Spleen (tissue), 11 donors: Measurements from ENCODE around the gene ZNF311. TPM values are rescaled to one million over a fixed set of nuclear protein-coding genes. Genes with fewer than 3 reads are reported as not detected.
"Not testable (repeated sequence)": the region's sequence is repeated elsewhere in the genome, so short reads cannot be mapped to it uniquely, and the experiment has no call there.

Experiments
- DNase-seq: peaks from one replicate; pipeline ENCODE4 v3.0.0-alpha.2; 2020
- H3K27ac ChIP-seq, 8 donors: fragments of 200-600 bp; sonication (generic) in 7 of 8; 1 replicate in 4 of 8; 2 replicates in 4 of 8; pipeline versions ENCODE4 v1.5.0 to v1.8.0; 2016 to 2021; ENCODE audit warnings: inconsistent platforms in 4 of 8, mild to moderate bottlenecking in 4 of 8, moderate library complexity in 1 of 8
- H3K27me3 ChIP-seq, 7 donors: fragments of 200-600 bp; sonication (generic) in 6 of 7; replicated peaks in 1 of 7; 1 replicate in 4 of 7; 2 replicates in 3 of 7; pipeline versions ENCODE4 v1.5.0 to v1.8.0; 2016 to 2021; ENCODE audit warnings: inconsistent platforms in 3 of 7, mild to moderate bottlenecking in 1 of 7
- H3K36me3 ChIP-seq, 6 donors: fragments of 200-600 bp; sonication (generic) in 5 of 6; 1 replicate in 4 of 6; 2 replicates in 2 of 6; pipeline versions ENCODE4 v1.5.0 to v1.8.0; 2016 to 2021; ENCODE audit warnings: inconsistent platforms in 2 of 6
- H3K4me1 ChIP-seq, 6 donors: fragments of 200-600 bp; sonication (generic) in 5 of 6; 1 replicate in 3 of 6; 2 replicates in 3 of 6; pipeline versions ENCODE4 v1.5.0 to v1.8.0; 2016 to 2021; ENCODE audit warnings: inconsistent platforms in 3 of 6
- H3K4me3 ChIP-seq, 8 donors: fragments of 200-600 bp; sonication (generic) in 7 of 8; 1 replicate in 4 of 8; 2 replicates in 4 of 8; pipeline versions ENCODE4 v1.5.0 to v1.8.0; 2016 to 2021; ENCODE audit warnings: inconsistent platforms in 4 of 8, mild to moderate bottlenecking in 4 of 8, moderate library complexity in 2 of 8
- H3K9me3 ChIP-seq, 8 donors: fragments of 200-600 bp; sonication (generic) in 7 of 8; 1 replicate in 4 of 8; 2 replicates in 4 of 8; pipeline versions ENCODE4 v1.5.0 to v1.8.0; 2016 to 2021; ENCODE audit warnings: inconsistent platforms in 4 of 8
- POLR2A ChIP-seq, 3 donors: fragments of 450-650 bp; IDR thresholded peaks; one replicate each; pipeline ENCODE4 v1.5.1; 2017; ENCODE audit warnings: antibody characterized with exemption in 3 of 3, mild to moderate bottlenecking in 1 of 3
- POLR2AphosphoS5 ChIP-seq, 3 donors: sonication (generic); formaldehyde crosslinking; IDR thresholded peaks; one replicate each; pipeline ENCODE4 v1.5.1; 2017; ENCODE audit warnings: antibody characterized with exemption in 3 of 3
- whole genome bisulfite sequencing, 5 donors: extraction: QIAGEN DNeasy Blood & Tissue Kit in 3 of 5; methylation state at CpG; one replicate each; pipeline versions ENCODE4 v1.1.5 to v1.1.7; 2013 to 2018; 5-methylcytosine and 5-hydroxymethylcytosine counted together
- intact Hi-C: fragments of 100-400 bp; cut with DNase I; formaldehyde crosslinking; loops from one replicate; pipeline ENCODE4 v1.15.0; 2023; ENCODE audit warnings: low total_unique reads
- polyA plus RNA-seq, 3 donors: library from polyadenylated mRNA; stranded (reverse); fragments of 200-250 nt; gene quantifications; one replicate each; pipeline ENCODE4 v1.2.1, GENCODE V29; 2013
- total RNA-seq, 7 donors: library from RNA; depleted of rRNA in 3 of 7; stranded (reverse); fragments of >200 nt in 3 of 7; fragmentation: NEBNext Ultra II Directional in 4 of 7; extraction: Animal tissue kit (Norgen Biotek cat#: 25700) in 4 of 7; gene quantifications; one replicate each; pipeline versions ENCODE4 v1.1.0 to v1.2.1, GENCODE V29; 2016 to 2021
- TF ChIP-seq, protein P1 (sequence below), 11 experiments: fragments of 200-600 bp in 7 of 11; fragments of 450-650 bp in 4 of 11; sonication (generic) in 4 of 11; IDR thresholded peaks in 8 of 11; conservative IDR thresholded peaks in 3 of 11; 1 replicate in 7 of 11; 2 replicates in 4 of 11; pipeline versions ENCODE4 v1.4.0 to v1.8.0; 2016 to 2021; ENCODE audit warnings: antibody characterized with exemption in 11 of 11, inconsistent platforms in 4 of 11, mild to moderate bottlenecking in 1 of 11
- donor health status: healthy with polysubstance abuse.
- donor health status: DM: no; HTN: no; CAD: no; lungs with moderate emphysema.
- donor health status: DM: no; HTN: no; CAD: no.
- donor health status: Bipolar disorder and iron deficiency.
- donor health status: healthy.
- donor health status: DM: no; HTN: no; CAD: no.
- donor health status: DM: yes; HTN: yes; CAD: no.

The ZNF311 gene
- total and polyA plus RNA-seq, 10 donors, result 0.36 to 2.4 (median 0.86) TPM

DNA sequence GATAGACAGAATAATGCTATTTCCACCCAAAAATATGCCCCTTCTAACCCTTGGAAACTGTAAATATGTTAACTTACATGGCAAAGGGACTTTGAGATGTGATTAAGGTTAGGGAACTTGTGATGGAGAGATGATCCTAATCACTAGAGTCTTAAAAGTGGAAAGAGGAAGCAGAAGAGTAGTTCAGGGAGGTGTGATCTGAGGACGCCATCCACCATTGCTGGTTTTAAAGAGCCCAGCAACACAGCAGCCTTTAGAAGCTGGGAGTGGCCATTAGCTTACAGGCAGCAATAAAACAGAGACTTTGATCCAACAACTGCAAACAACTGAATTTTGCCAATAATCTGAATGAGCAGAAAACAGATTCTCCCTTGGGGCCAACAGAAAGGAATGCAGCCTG is 30.6 kb downstream of the ZNF311 start:
- no peak for DNase-seq
- H3K4me3 ChIP-seq, result no peak overlapping the region
- WGBS, 5 donors, result 50 to 72% (median 57%) methylated on average over 1 of the region's 1 CpG
- H3K36me3 ChIP-seq, result no peaks in the 10 kb centered on the region
- peaks cover 0 to 45% (median 7%) of the 10 kb centered on the region in 7 donors for H3K27me3 ChIP-seq
- H3K4me1 ChIP-seq, result peaks cover 0 to 16% (median 7%) of the 10 kb centered on the region in 6 donors
- H3K9me3 ChIP-seq, result peaks cover 0 to 4% (median under 1%) of the 10 kb centered on the region in 8 donors
- intact Hi-C loops, result no loop called here
- TF ChIP-seq POLR2A (IDR thresholded peaks at IDR 0.05), result no peak
- TF ChIP-seq POLR2AphosphoS5 (IDR thresholded peaks at IDR 0.05), result no peak
- TF ChIP-seq, protein P1, sequence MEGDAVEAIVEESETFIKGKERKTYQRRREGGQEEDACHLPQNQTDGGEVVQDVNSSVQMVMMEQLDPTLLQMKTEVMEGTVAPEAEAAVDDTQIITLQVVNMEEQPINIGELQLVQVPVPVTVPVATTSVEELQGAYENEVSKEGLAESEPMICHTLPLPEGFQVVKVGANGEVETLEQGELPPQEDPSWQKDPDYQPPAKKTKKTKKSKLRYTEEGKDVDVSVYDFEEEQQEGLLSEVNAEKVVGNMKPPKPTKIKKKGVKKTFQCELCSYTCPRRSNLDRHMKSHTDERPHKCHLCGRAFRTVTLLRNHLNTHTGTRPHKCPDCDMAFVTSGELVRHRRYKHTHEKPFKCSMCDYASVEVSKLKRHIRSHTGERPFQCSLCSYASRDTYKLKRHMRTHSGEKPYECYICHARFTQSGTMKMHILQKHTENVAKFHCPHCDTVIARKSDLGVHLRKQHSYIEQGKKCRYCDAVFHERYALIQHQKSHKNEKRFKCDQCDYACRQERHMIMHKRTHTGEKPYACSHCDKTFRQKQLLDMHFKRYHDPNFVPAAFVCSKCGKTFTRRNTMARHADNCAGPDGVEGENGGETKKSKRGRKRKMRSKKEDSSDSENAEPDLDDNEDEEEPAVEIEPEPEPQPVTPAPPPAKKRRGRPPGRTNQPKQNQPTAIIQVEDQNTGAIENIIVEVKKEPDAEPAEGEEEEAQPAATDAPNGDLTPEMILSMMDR (IDR thresholded peaks at IDR 0.05 in 8 of 11, conservative IDR thresholded peaks at IDR 0.05 in 3 of 11), result no peak
- H3K27ac ChIP-seq, result no peak overlapping the region

DNA sequence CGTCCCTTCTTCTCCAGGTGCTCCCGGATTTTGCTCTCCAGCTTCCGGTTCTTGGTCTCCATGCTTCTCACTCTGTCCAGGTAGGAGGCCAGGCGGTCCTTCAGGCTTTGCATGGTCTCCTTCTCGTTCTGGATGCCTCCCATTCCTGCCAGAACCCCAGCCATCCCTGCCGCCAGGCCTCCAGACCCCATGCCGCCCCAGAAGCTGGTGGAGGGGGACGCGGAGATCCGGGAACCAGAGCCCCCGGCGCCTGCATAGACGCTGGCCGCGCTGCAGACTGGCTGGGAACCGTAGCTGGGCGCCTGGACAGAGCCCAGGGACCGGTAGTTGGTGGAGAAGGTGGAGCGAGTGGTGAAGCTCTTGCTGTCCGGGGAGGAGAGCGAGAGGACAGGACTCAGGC is 35.1 kb downstream of the ZNF311 start:
- H3K36me3 ChIP-seq, H3K4me1 ChIP-seq, intact Hi-C loops, H3K27ac ChIP-seq, H3K4me3 ChIP-seq, H3K27me3 ChIP-seq, DNase-seq: not testable (repeated sequence)
- 84 to 92% (median 91%) methylated on average over 21 of the region's 21 CpGs for WGBS, 5 donors
- peaks cover 0 to 30% (median 24%) of the 10 kb centered on the region in 8 donors for H3K9me3 ChIP-seq

DNA sequence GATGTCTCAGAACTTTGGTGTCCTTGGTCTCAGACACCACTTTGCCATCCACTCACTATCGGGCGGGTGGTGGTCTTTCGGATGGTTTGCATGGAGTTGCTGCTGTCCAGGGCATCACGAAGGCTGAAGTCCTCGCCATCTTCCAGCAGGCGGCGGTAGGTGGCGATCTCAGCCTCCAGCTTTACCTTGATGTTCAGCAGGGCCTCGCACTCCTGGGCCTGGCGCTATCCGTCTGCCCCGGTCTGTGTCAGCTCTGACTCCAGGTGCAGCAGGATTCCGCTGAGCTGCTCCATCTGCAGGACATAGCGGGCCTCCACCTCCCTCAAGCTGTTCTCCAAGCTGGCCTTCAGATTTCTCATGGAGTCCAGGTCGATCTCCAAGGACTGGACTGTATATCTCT is 36.0 kb downstream of the ZNF311 start:
- Histone ChIP-seq H3K27me3 (peaks cover 0 to 5% (median 0%) of the 10 kb centered on the region in 7 donors), H3K36me3 (no peaks in the 10 kb centered on the region), H3K27ac (no peak overlapping the region), H3K4me1 (no peaks in the 10 kb centered on the region), H3K4me3 (no peak overlapping the region), H3K9me3 (peaks cover 0 to 30% (median 24%) of the 10 kb centered on the region in 8 donors)
- intact Hi-C loops, result no loop called here
- no peak for DNase-seq
- TF ChIP-seq POLR2A (IDR thresholded peaks at IDR 0.05) (no peak), POLR2AphosphoS5 (IDR thresholded peaks at IDR 0.05) (no peak)
- TF ChIP-seq, protein P1 (IDR thresholded peaks at IDR 0.05 in 8 of 11, conservative IDR thresholded peaks at IDR 0.05 in 3 of 11), result no peak
- WGBS, 5 donors, result 86 to 89% (median 87%) methylated on average over 15 of the region's 15 CpGs

DNA sequence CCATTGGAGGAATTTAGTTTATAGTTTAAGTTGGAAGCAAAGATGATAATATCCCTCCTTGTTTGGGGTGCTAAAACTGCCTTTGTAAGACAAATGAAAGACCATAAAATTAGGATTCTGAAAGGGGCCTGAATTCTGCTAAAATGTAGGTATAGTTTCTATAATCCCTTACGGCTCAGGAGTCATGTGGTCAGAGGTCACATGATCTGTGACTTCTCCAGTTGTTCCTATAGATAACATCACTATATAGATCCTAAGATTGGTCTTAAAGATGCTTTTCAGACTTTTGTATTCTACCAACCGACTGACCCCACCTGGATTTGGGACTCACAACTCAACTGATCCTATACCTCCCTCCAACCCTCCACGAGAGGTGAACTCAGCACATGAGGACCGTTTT is 36.6 kb downstream of the ZNF311 start:
- no peaks in the 10 kb centered on the region for H3K4me1 ChIP-seq
- TF ChIP-seq, protein P1 (IDR thresholded peaks at IDR 0.05 in 8 of 11, conservative IDR thresholded peaks at IDR 0.05 in 3 of 11), result no peak
- no peak for TF ChIP-seq POLR2AphosphoS5 (IDR thresholded peaks at IDR 0.05)
- H3K27me3 ChIP-seq, result peaks cover 0 to 5% (median 0%) of the 10 kb centered on the region in 7 donors
- no peak overlapping the region for H3K4me3 ChIP-seq
- H3K27ac ChIP-seq, result no peak overlapping the region
- intact Hi-C loops, result no loop called here
- no peaks in the 10 kb centered on the region for H3K36me3 ChIP-seq
- H3K9me3 ChIP-seq, result peaks cover 0 to 30% (median 24%) of the 10 kb centered on the region in 8 donors
- DNase-seq, result no peak
- WGBS, 5 donors, result 82 to 92% (median 88%) methylated on average over 4 of the region's 4 CpGs

DNA sequence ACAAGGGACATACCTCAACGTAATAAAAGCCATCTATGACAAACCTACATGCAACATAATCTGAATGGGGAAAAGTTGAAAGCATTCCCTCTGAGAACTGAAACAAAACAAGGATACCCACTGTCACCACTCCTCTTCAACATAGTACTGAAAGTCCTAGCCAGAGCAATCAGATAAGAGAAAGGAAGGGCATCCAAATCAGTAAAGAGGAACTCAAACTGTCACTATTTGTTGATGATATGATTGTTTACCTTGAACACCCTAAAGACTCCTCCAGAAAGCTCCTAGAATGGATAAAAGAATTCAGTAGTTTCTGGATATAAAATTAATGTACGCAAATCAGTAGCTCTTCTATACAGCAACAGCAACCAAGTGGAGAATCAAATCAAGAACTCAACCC is 39.4 kb downstream of the ZNF311 start:
- peaks cover 0 to 30% (median 24%) of the 10 kb centered on the region in 8 donors for H3K9me3 ChIP-seq
- no peak overlapping the region for H3K27ac ChIP-seq
- H3K4me1 ChIP-seq, result no peaks in the 10 kb centered on the region
- H3K4me3 ChIP-seq, result no peak overlapping the region
- no peak for DNase-seq
- intact Hi-C loops, result no loop called here
- no peaks in the 10 kb centered on the region for H3K36me3 ChIP-seq
- whole genome bisulfite sequencing, 5 donors, result 85 to 96% (median 87%) methylated on average over 2 of the region's 2 CpGs
- no peak for TF ChIP-seq POLR2A (IDR thresholded peaks at IDR 0.05)
- TF ChIP-seq, protein P1 (IDR thresholded peaks at IDR 0.05 in 8 of 11, conservative IDR thresholded peaks at IDR 0.05 in 3 of 11), result no peak
- TF ChIP-seq POLR2AphosphoS5 (IDR thresholded peaks at IDR 0.05), result no peak
- H3K27me3 ChIP-seq, result peaks cover 0 to 19% (median 0%) of the 10 kb centered on the region in 7 donors
